ENCODE data around the gene TOX4.

TOX4 gene

GRCh38 chr14:21449899-21450216 lies 27.1 kb upstream of the TOX4 start:
- H3K9me3 ChIP-seq (ENCODE audit: low read length): no peaks in the 10 kb centered on the region
- no peaks in the 10 kb centered on the region for H3K27me3 ChIP-seq (ENCODE audit: insufficient read depth, low read length)
- TF ChIP-seq EZH2 (IDR thresholded peaks at IDR 0.05; ENCODE audit: borderline replicate concordance, low read length): no peak
- no peak for TF ChIP-seq CTCF (IDR thresholded peaks at IDR 0.05; ENCODE audit: low read length)
- H4K20me1 ChIP-seq (ENCODE audit: insufficient read depth, low read length): peaks cover 6% of the 10 kb centered on the region
- peaks cover 37% of the 10 kb centered on the region for H3K36me3 ChIP-seq (ENCODE audit: insufficient read depth, low read length)
- H3K4me1 ChIP-seq (ENCODE audit: insufficient read depth, low read length, severe bottlenecking): peaks cover 31% of the 10 kb centered on the region
- H3K27ac ChIP-seq (ENCODE audit: low read depth, low read length, poor library complexity, severe bottlenecking): peak overlapping the region; percentile 4
- H3K4me3 ChIP-seq (ENCODE audit: low read depth, low read length, poor library complexity, severe bottlenecking): no peak overlapping the region
- H3K4me2 ChIP-seq (ENCODE audit: low read length): no peak overlapping the region; the same call in 1 of the 2 replicates
- no peak overlapping the region for H2AFZ ChIP-seq (ENCODE audit: low read length)
- no peaks in the 10 kb centered on the region for H3F3A ChIP-seq (ENCODE audit: insufficient read depth, low read length)
- peaks cover 90% of the 10 kb centered on the region for H3K79me2 ChIP-seq (ENCODE audit: insufficient read depth, low read length)
- no peak overlapping the region for H3K9ac ChIP-seq (ENCODE audit: low read length)
- H3K9me2 ChIP-seq (ENCODE audit: low read depth, low read length): no peaks in the 10 kb centered on the region

- H3K4me2 ChIP-seq (ENCODE audit: low read length): peak overlapping the region; percentile 88
- peak overlapping the region; percentile 87 for H3K9ac ChIP-seq (ENCODE audit: low read length)
- peaks cover 6% of the 10 kb centered on the region; the same call in 1 of the 2 replicates for H3F3A ChIP-seq (ENCODE audit: insufficient read depth, low read length)
- no peak overlapping the region for H2AFZ ChIP-seq (ENCODE audit: low read length)
- H4K20me1 ChIP-seq (ENCODE audit: insufficient read depth, low read length): peaks cover 6% of the 10 kb centered on the region
- H3K9me3 ChIP-seq (ENCODE audit: low read length): no peaks in the 10 kb centered on the region
- no peaks in the 10 kb centered on the region for H3K9me2 ChIP-seq (ENCODE audit: low read depth, low read length)
- peak overlapping the region; percentile 85 for H3K4me3 ChIP-seq (ENCODE audit: low read depth, low read length, poor library complexity, severe bottlenecking)
- H3K27ac ChIP-seq (ENCODE audit: low read depth, low read length, poor library complexity, severe bottlenecking): peak overlapping the region; percentile 59
- peaks cover 25% of the 10 kb centered on the region; the same call in 1 of the 2 replicates for H3K36me3 ChIP-seq (ENCODE audit: insufficient read depth, low read length)
- H3K79me2 ChIP-seq (ENCODE audit: insufficient read depth, low read length): peaks cover 56% of the 10 kb centered on the region
- no peaks in the 10 kb centered on the region for H3K27me3 ChIP-seq (ENCODE audit: insufficient read depth, low read length)
- peaks cover 36% of the 10 kb centered on the region for H3K4me1 ChIP-seq (ENCODE audit: insufficient read depth, low read length, severe bottlenecking)
- TF ChIP-seq CTCF (IDR thresholded peaks at IDR 0.05; ENCODE audit: low read length) (no peak), EZH2 (IDR thresholded peaks at IDR 0.05; ENCODE audit: borderline replicate concordance, low read length) (no peak)
Measured at GRCh38 chr14:21454843-21455544, 22.0 kb upstream of the TOX4 start.

- Histone ChIP-seq H3K27ac (ENCODE audit: low read depth, low read length, poor library complexity, severe bottlenecking) (peak overlapping the region; percentile 59), H3K9me2 (ENCODE audit: low read depth, low read length) (no peaks in the 10 kb centered on the region), H2AFZ (ENCODE audit: low read length) (no peak overlapping the region), H3K4me1 (ENCODE audit: insufficient read depth, low read length, severe bottlenecking) (peaks cover 30% of the 10 kb centered on the region), H4K20me1 (ENCODE audit: insufficient read depth, low read length) (peaks cover 2% of the 10 kb centered on the region; the same call in 1 of the 2 replicates), H3K36me3 (ENCODE audit: insufficient read depth, low read length) (peaks cover 19% of the 10 kb centered on the region; the same call in 1 of the 2 replicates), H3K4me3 (ENCODE audit: low read depth, low read length, poor library complexity, severe bottlenecking) (peak overlapping the region; percentile 85), H3K27me3 (ENCODE audit: insufficient read depth, low read length) (no peaks in the 10 kb centered on the region), H3K9ac (ENCODE audit: low read length) (peak overlapping the region; percentile 87), H3K4me2 (ENCODE audit: low read length) (peak overlapping the region; percentile 88), H3K9me3 (ENCODE audit: low read length) (no peaks in the 10 kb centered on the region), H3F3A (ENCODE audit: insufficient read depth, low read length) (peaks cover 6% of the 10 kb centered on the region; the same call in 1 of the 2 replicates), H3K79me2 (ENCODE audit: insufficient read depth, low read length) (peaks cover 51% of the 10 kb centered on the region)
- no peak for TF ChIP-seq EZH2 (IDR thresholded peaks at IDR 0.05; ENCODE audit: borderline replicate concordance, low read length)
- TF ChIP-seq CTCF (IDR thresholded peaks at IDR 0.05; ENCODE audit: low read length): no peak
Measured at GRCh38 chr14:21455592-21455911, 21.4 kb upstream of the TOX4 start.

Data from OCI-LY1 (cell line).